Bronchial epithelial cell (primary cell): ENCODE measurements around the gene CYP2W1. TPM values are rescaled to one million over a fixed set of nuclear protein-coding genes. Genes with fewer than 3 reads are reported as not detected.
A peak's percentile ranks its signal among the peaks of the same experiment; 100 is the strongest.

Experiments
- DNase-seq: peaks from one replicate; pipeline ENCODE4 v3.0.0-alpha.2; 2010; ENCODE audit warnings: low read depth
- FAIRE-seq: peaks from 2 replicates; lab custom pipeline; 2011; peaks lifted over from hg19 to GRCh38; lab: Jason Lieb, UNC
- H3K27me3 ChIP-seq: 2 replicates; pipeline ENCODE4 v1.5.1; 2011; ENCODE audit warnings: low read length; ENCODE audit not compliant: control insufficient read depth, insufficient read depth
- H3K36me3 ChIP-seq: 2 replicates; pipeline ENCODE4 v1.5.1; 2011; ENCODE audit warnings: low read length; ENCODE audit not compliant: control insufficient read depth, insufficient read depth
- H3K4me3 ChIP-seq: 2 replicates; pipeline ENCODE4 v1.5.1; 2011; ENCODE audit warnings: mild to moderate bottlenecking, low read depth, low read length, control low read depth
- CTCF ChIP-seq: IDR thresholded peaks from 2 replicates; pipeline ENCODE4 v1.5.1; 2011; ENCODE audit warnings: mild to moderate bottlenecking, moderate library complexity, low read length, control low read depth, inconsistent platforms; ENCODE audit not compliant: insufficient read depth, severe bottlenecking
- total RNA-seq: library from RNA; depleted of rRNA; stranded (reverse); fragments of >200 nt; gene quantifications from 2 replicates; pipeline ENCODE4 v1.2.1, GENCODE V29; 2014

CYP2W1 gene
- total RNA-seq, 1 donor from 2014 or later = not detected

- FAIRE-seq (peak; percentile 72), DNase-seq (no peak)
- Histone ChIP-seq H3K27me3 (no peaks in the 10 kb centered on the region), H3K36me3 (peaks cover 8% of the 10 kb centered on the region), H3K4me3 (no peak overlapping the region)
- TF ChIP-seq CTCF = no peak
These were observed 32.5 kb downstream of the CYP2W1 start for GRCh38 chr7:1015196-1016121.

- no peaks in the 10 kb centered on the region for H3K27me3 ChIP-seq
- TF ChIP-seq CTCF = no peak
- no peak overlapping the region for H3K4me3 ChIP-seq
- DNase-seq (no peak), FAIRE-seq (no peak)
- peaks cover 10% of the 10 kb centered on the region for H3K36me3 ChIP-seq
These were observed 33.9 kb downstream of the CYP2W1 start for GRCh38 chr7:1016577-1017531.

GRCh38 chr7:1017586-1018333 is 34.8 kb downstream of the CYP2W1 start:
- no peak for TF ChIP-seq CTCF
- FAIRE-seq (no peak), DNase-seq (no peak)
- H3K4me3 ChIP-seq = no peak overlapping the region
- no peaks in the 10 kb centered on the region for H3K27me3 ChIP-seq
- H3K36me3 ChIP-seq = peaks cover 10% of the 10 kb centered on the region

GRCh38 chr7:1018334-1018695 is 35.3 kb downstream of the CYP2W1 start:
- FAIRE-seq = no peak
- TF ChIP-seq CTCF = no peak
- no peak for DNase-seq
- Histone ChIP-seq H3K36me3 (peaks cover 10% of the 10 kb centered on the region), H3K4me3 (no peak overlapping the region), H3K27me3 (no peaks in the 10 kb centered on the region)

- no peaks in the 10 kb centered on the region for H3K27me3 ChIP-seq
- H3K4me3 ChIP-seq = no peak overlapping the region
- peaks cover 12% of the 10 kb centered on the region for H3K36me3 ChIP-seq
- FAIRE-seq (no peak), DNase-seq (no peak)
- no peak for TF ChIP-seq CTCF
These were observed 36.3 kb downstream of the CYP2W1 start for GRCh38 chr7:1019255-1019785.
